Stomach (tissue), 4 donors: ENCODE measurements around the gene PDGFRB.

Experiments used
- POLR2A ChIP-seq, 4 donors: fragments of 450-650 bp; IDR thresholded peaks; one replicate each; pipeline ENCODE4 v1.6.1; 2016; ENCODE audit warnings: antibody characterized with exemption in 4 of 4, control low read depth in 2 of 4, mild to moderate bottlenecking in 1 of 4, moderate library complexity in 1 of 4
- POLR2AphosphoS5 ChIP-seq, 3 donors: sonication (generic); formaldehyde crosslinking; IDR thresholded peaks; one replicate each; pipeline ENCODE4 v1.6.1; 2016; ENCODE audit warnings: antibody characterized with exemption in 3 of 3
- TF ChIP-seq, protein P1 (sequence below), 7 experiments: fragments of 450-650 bp in 4 of 7; fragments of 200-600 bp in 3 of 7; sonication (generic) in 3 of 7; IDR thresholded peaks; one replicate each; pipeline ENCODE4 v1.5.1; 2016 to 2019; ENCODE audit warnings: antibody characterized with exemption in 7 of 7, control low read depth in 2 of 7, mild to moderate bottlenecking in 1 of 7

DNA sequence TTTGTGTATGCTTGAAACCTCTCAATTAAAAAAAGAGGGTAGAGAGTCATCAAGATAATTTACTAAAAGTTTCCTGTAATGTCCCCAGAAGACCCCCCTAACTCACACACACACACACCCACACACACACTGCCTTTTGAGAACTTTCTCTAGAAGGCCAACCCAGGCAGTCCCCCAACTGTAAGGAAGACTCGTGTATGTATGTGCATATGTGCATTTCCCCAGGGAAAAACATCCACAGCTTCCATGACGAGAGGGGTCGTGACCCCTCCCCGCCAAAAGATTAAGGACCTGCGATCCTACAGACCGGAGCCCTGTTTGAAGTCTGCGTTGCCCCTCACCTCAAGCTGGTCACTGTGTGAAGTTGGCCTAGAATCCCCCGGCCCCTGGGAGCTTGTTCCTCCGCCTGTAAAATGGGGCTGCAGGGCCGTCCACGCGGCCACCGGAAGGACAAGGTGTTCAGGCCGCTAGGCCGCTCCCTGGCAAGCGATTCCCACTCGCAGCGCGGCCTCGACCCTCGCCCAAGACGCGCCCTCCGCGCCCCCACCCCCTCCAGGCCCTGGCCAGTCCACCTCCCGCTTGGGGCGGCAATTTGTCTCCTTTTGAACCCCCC is 10.5 kb upstream of the PDGFRB start:
- TF ChIP-seq, protein P1, sequence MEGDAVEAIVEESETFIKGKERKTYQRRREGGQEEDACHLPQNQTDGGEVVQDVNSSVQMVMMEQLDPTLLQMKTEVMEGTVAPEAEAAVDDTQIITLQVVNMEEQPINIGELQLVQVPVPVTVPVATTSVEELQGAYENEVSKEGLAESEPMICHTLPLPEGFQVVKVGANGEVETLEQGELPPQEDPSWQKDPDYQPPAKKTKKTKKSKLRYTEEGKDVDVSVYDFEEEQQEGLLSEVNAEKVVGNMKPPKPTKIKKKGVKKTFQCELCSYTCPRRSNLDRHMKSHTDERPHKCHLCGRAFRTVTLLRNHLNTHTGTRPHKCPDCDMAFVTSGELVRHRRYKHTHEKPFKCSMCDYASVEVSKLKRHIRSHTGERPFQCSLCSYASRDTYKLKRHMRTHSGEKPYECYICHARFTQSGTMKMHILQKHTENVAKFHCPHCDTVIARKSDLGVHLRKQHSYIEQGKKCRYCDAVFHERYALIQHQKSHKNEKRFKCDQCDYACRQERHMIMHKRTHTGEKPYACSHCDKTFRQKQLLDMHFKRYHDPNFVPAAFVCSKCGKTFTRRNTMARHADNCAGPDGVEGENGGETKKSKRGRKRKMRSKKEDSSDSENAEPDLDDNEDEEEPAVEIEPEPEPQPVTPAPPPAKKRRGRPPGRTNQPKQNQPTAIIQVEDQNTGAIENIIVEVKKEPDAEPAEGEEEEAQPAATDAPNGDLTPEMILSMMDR (IDR thresholded peaks at IDR 0.05): no peak
- no peak for TF ChIP-seq POLR2A (IDR thresholded peaks at IDR 0.05)
- TF ChIP-seq POLR2AphosphoS5 (IDR thresholded peaks at IDR 0.05): no peak
